ENCODE measurements around the gene ETDB. TPM values are rescaled to one million over a fixed set of nuclear protein-coding genes. Genes with fewer than 3 reads are reported as not detected.
"Not testable (repeated sequence)": the region's sequence is repeated elsewhere in the genome, so short reads cannot be mapped to it uniquely, and the experiment has no call there.

The ETDB gene
- total RNA-seq, 4 donors from 2014 or later: not detected

DNA sequence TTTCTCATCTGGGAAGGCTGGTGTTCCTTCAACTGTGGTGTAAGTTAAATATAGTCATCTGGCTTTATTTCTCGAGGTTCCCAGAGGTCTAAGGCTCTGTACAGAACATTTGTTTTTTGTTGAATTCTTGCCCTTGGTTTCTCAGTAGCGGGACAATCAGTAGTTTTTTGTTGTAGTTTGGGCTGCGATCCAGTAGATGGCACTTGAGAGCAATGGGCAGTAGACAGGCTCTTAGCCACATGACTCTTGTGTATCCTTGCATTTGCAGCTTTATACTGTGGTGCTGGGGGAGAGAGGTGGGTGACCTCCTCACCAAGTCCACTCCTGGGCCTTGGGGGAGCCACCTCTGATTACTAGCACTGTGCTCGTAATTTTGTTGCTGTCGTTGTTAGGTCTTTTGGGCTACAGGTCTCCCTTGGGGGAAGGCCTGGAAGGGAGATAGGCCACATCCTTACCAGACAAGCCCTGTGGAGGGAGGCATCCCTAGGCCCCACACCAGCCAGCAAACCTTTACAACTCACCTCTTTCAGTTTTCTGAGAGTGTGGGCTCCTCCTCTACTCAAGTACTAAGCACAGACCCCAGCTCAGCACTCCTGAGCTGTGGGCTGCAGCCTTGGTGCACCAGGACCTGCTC, 8.1 kb downstream of the ETDB start:
- Histone ChIP-seq H3K4me1 (no peaks in the 10 kb centered on the region), H3K27me3 (peaks cover 0 to 8% (median 0%) of the 10 kb centered on the region in 4 donors), H3K9me3 (no peaks in the 10 kb centered on the region), H3K27ac (replicated peaks in 1 of 4) (no peak overlapping the region), H3K36me3 (no peaks in the 10 kb centered on the region), H3K4me3 (no peak overlapping the region)
- no peak for DNase-seq (ENCODE audit: extremely low spot score)
- 24% methylated on average over 5 of the region's 5 CpGs for WGBS
- intact Hi-C loops (cut with DNase I): no loop called here
- TF ChIP-seq POLR2A (IDR thresholded peaks at IDR 0.05; ENCODE audit: low read depth) (no peak), POLR2AphosphoS5 (IDR thresholded peaks at IDR 0.05) (no peak), EP300 (IDR thresholded peaks at IDR 0.05) (no peak)
- TF ChIP-seq, protein P1, sequence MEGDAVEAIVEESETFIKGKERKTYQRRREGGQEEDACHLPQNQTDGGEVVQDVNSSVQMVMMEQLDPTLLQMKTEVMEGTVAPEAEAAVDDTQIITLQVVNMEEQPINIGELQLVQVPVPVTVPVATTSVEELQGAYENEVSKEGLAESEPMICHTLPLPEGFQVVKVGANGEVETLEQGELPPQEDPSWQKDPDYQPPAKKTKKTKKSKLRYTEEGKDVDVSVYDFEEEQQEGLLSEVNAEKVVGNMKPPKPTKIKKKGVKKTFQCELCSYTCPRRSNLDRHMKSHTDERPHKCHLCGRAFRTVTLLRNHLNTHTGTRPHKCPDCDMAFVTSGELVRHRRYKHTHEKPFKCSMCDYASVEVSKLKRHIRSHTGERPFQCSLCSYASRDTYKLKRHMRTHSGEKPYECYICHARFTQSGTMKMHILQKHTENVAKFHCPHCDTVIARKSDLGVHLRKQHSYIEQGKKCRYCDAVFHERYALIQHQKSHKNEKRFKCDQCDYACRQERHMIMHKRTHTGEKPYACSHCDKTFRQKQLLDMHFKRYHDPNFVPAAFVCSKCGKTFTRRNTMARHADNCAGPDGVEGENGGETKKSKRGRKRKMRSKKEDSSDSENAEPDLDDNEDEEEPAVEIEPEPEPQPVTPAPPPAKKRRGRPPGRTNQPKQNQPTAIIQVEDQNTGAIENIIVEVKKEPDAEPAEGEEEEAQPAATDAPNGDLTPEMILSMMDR (IDR thresholded peaks at IDR 0.05): peak; percentile 42 to 48 (median 43)

- intact Hi-C loops (cut with DNase I): no loop called here
- H3K4me1 ChIP-seq: no peaks in the 10 kb centered on the region
- peaks cover 0 to 8% (median 0%) of the 10 kb centered on the region in 4 donors for H3K27me3 ChIP-seq
- WGBS: 76% methylated on average over 3 of the region's 3 CpGs
- no peak for DNase-seq (ENCODE audit: extremely low spot score)
- no peak overlapping the region for H3K27ac ChIP-seq (replicated peaks in 1 of 4)
- no peaks in the 10 kb centered on the region for H3K9me3 ChIP-seq
- H3K4me3 ChIP-seq: no peak overlapping the region
- TF ChIP-seq, protein P1 (IDR thresholded peaks at IDR 0.05): no peak
- TF ChIP-seq POLR2AphosphoS5 (IDR thresholded peaks at IDR 0.05) (no peak), EP300 (IDR thresholded peaks at IDR 0.05) (no peak), POLR2A (IDR thresholded peaks at IDR 0.05; ENCODE audit: low read depth) (no peak)
- H3K36me3 ChIP-seq: no peaks in the 10 kb centered on the region
Measured at GRCh38 chrX:135109554-135109953, 10.8 kb downstream of the ETDB start.

DNA sequence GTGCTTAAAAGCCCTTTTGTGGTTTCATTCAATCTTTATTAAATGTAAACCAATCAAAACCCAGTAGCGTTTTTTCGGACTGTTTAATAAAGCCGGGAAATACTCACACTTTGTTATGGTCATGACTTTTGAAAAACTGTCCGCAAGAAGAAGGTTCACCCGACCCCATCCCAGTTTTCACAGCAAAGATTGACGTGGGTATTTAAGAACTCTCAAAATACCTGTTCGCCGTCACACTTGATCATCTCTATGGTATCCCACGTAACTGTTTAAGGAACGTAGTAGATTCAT, 20.9 kb downstream of the ETDB start:
- WGBS: 68% methylated on average over 10 of the region's 10 CpGs
- Histone ChIP-seq H3K27ac (replicated peaks in 1 of 4) (no peak overlapping the region), H3K36me3 (no peaks in the 10 kb centered on the region), H3K4me1 (peaks cover 0 to 17% (median 13%) of the 10 kb centered on the region in 4 donors), H3K4me3 (peak overlapping the region in 2 of 4 donors; percentile 59 to 62), H3K27me3 (no peaks in the 10 kb centered on the region), H3K9me3 (no peaks in the 10 kb centered on the region)
- no peak for DNase-seq (ENCODE audit: extremely low spot score)
- intact Hi-C loops (cut with DNase I): no loop called here
- no peak for TF ChIP-seq POLR2A (IDR thresholded peaks at IDR 0.05; ENCODE audit: low read depth)
- TF ChIP-seq, protein P1 (IDR thresholded peaks at IDR 0.05): no peak
- no peak for TF ChIP-seq POLR2AphosphoS5 (IDR thresholded peaks at IDR 0.05)
- no peak for TF ChIP-seq EP300 (IDR thresholded peaks at IDR 0.05)

DNA sequence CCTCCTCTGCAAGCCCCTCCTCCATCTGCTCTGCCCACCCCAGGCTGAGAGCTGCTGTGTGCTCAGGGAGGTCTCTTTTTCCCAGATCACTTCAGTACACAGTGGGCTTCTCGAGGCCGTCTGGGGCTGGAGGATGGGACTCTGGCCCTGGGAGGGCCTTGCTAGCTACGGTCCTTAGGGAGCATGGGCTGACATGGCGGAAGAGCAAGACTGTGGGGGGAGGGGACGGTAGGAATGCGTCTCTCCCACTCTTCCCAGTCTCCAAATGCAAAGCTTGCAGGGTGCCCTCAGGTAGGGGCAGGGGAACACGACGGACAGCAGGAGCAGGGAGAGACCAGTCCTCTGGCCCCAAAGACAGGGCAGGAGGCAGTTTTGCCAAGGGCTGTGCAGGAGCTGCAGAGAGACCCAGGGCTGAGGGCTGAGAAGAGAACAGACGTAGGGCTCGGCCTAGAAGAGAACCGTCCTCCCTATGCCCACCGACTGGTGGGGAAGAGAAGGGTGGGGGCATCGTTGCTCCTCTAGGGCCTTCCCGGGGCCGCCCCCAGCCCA, 23.1 kb downstream of the ETDB start:
- 61% methylated on average over 15 of the region's 15 CpGs for WGBS
- H3K36me3 ChIP-seq; DNase-seq (ENCODE audit: extremely low spot score); intact Hi-C loops (cut with DNase I); H3K9me3 ChIP-seq; H3K27me3 ChIP-seq; H3K27ac ChIP-seq (replicated peaks in 1 of 4): not testable (repeated sequence)
- Histone ChIP-seq H3K4me3 (peak overlapping the region; percentile 59 to 74 (median 62)), H3K4me1 (peaks cover 0 to 17% (median 13%) of the 10 kb centered on the region in 4 donors)

DNA sequence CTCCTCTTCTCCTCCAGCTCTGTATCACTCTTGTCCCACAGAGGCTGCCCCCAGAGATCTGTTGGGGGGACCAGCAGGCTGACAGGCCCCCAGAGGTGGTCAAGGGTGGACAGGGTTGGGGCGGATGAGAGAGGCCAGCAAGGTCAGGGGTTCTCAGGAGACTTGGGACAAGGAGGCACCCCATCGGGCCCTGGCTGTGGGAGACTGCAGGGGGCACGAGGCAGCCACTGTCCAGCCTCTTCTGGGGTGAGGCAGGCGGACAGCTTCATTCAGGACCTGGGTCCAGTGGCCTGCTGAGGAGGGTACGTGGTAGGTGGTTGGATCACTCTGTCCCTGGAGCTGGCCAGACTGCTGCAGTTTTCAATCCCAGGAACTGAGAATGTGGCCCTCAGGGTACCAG, 24.6 kb downstream of the ETDB start:
- no peaks in the 10 kb centered on the region for H3K36me3 ChIP-seq
- WGBS: 88% methylated on average over 4 of the region's 5 CpGs
- intact Hi-C loops (cut with DNase I): no loop called here

More for the DNA sequence above, 24.6 kb downstream of the ETDB start:
- DNase-seq (ENCODE audit: extremely low spot score): no peak
- H3K27me3 ChIP-seq: no peaks in the 10 kb centered on the region
- no peak overlapping the region for H3K4me3 ChIP-seq
- no peak overlapping the region for H3K27ac ChIP-seq (replicated peaks in 1 of 4)
- peaks cover 0 to 17% (median 13%) of the 10 kb centered on the region in 4 donors for H3K4me1 ChIP-seq
- no peaks in the 10 kb centered on the region for H3K9me3 ChIP-seq
- no peak for TF ChIP-seq POLR2A (IDR thresholded peaks at IDR 0.05; ENCODE audit: low read depth)
- no peak for TF ChIP-seq POLR2AphosphoS5 (IDR thresholded peaks at IDR 0.05)
- TF ChIP-seq, protein P1 (IDR thresholded peaks at IDR 0.05): no peak
- no peak for TF ChIP-seq EP300 (IDR thresholded peaks at IDR 0.05)
